GM21576 (cell line): ENCODE results near the gene WNK2.

Experiments used
- ATAC-seq: cut with Tn5 transposase; IDR thresholded peaks from one replicate; pipeline ENCODE4 v1.9.1; 2021; ENCODE audit warnings: mild to moderate bottlenecking, moderate library complexity; ENCODE audit not compliant: unreplicated experiment

The WNK2 gene

GRCh38 chr9:93291536-93292287, 107.8 kb downstream of the WNK2 start:
- ATAC-seq: no peak

- ATAC-seq: no peak
These were observed 108.3 kb downstream of the WNK2 start for GRCh38 chr9:93292288-93292615.

GRCh38 chr9:93292664-93293328, 108.9 kb downstream of the WNK2 start:
- no peak for ATAC-seq

GRCh38 chr9:93294011-93294410, 110.1 kb downstream of the WNK2 start:
- no peak for ATAC-seq

GRCh38 chr9:93295031-93295430, 111.1 kb downstream of the WNK2 start:
- no peak for ATAC-seq

GRCh38 chr9:93295456-93296076, 111.6 kb downstream of the WNK2 start:
- no peak for ATAC-seq

- ATAC-seq: no peak
These were observed 113.0 kb downstream of the WNK2 start for GRCh38 chr9:93296889-93297480.

- no peak for ATAC-seq
These were observed 113.9 kb downstream of the WNK2 start for GRCh38 chr9:93297659-93298497.

GRCh38 chr9:93298498-93299417, 114.8 kb downstream of the WNK2 start:
- no peak for ATAC-seq

GRCh38 chr9:93299418-93300174, 115.7 kb downstream of the WNK2 start:
- ATAC-seq: no peak

- no peak for ATAC-seq
These were observed 116.2 kb downstream of the WNK2 start for GRCh38 chr9:93300175-93300572.

- ATAC-seq: no peak
These were observed 116.7 kb downstream of the WNK2 start for GRCh38 chr9:93300585-93301081.

- no peak for ATAC-seq
These were observed 117.4 kb downstream of the WNK2 start for GRCh38 chr9:93301291-93301811.

- no peak for ATAC-seq
These were observed 118.1 kb downstream of the WNK2 start for GRCh38 chr9:93301911-93302541.

- ATAC-seq: no peak
These were observed 118.8 kb downstream of the WNK2 start for GRCh38 chr9:93302586-93303257.

GRCh38 chr9:93303258-93303771, 119.4 kb downstream of the WNK2 start:
- no peak for ATAC-seq

- ATAC-seq: no peak
These were observed 120.1 kb downstream of the WNK2 start for GRCh38 chr9:93303806-93304573.
